ENCODE data around the gene TBL1Y.

DNA sequence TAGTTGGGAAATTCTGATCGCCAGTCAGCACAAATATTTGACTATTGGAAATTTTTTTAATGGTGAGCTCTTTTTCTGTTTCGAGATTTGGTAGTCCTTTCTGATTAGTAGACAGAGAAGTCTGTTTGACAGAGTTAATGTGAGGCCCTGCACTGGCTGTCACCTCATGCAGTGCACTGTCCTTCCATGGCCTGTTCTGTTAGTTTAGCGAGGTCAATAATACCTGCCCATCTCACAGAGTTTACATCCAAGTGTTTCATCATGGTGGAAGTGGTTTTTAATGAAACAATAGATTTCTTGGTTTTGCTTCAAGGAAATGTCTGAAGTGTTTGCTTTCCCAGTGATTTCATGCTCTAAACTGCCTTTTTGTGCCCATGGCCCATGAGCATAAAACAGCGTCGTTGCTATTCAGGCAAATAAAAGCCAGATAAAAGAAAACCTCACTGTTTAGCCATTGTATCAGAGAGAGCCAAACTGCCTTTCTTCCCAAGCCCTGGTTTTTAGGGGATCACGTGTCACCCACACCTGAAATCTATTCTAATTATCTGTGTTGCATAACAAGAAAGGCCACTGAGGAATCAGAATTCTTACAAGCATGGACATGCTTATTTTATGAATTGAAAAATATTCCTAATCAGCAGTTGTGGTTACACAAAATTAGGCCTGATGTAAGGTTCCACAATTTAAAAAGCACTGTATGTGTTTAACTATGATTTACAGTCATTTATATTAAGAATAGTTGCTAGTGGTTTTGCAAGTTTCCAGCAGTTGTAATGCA is 98.3 kb downstream of the TBL1Y start:
- TF ChIP-seq, protein P1, sequence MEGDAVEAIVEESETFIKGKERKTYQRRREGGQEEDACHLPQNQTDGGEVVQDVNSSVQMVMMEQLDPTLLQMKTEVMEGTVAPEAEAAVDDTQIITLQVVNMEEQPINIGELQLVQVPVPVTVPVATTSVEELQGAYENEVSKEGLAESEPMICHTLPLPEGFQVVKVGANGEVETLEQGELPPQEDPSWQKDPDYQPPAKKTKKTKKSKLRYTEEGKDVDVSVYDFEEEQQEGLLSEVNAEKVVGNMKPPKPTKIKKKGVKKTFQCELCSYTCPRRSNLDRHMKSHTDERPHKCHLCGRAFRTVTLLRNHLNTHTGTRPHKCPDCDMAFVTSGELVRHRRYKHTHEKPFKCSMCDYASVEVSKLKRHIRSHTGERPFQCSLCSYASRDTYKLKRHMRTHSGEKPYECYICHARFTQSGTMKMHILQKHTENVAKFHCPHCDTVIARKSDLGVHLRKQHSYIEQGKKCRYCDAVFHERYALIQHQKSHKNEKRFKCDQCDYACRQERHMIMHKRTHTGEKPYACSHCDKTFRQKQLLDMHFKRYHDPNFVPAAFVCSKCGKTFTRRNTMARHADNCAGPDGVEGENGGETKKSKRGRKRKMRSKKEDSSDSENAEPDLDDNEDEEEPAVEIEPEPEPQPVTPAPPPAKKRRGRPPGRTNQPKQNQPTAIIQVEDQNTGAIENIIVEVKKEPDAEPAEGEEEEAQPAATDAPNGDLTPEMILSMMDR (conservative IDR thresholded peaks at IDR 0.05; ENCODE audit: low read depth, low read length) = no peak
- no peak for TF ChIP-seq EZH2 (IDR thresholded peaks at IDR 0.05; ENCODE audit: borderline replicate concordance, low read depth, low read length, poor library complexity, severe bottlenecking)

Data from A673 (cell line).